K562 (cell line): Measurements from ENCODE around the gene MILR1. TPM values are rescaled to one million over a fixed set of nuclear protein-coding genes. Genes with fewer than 3 reads are reported as not detected.

ENCODE experiments used
- ATAC-seq: fragments of 200-7000 bp; cut with Tn5 transposase; 3 replicates; pipeline ENCODE4 v1.9.1; 2020; ENCODE audit warnings: moderate library complexity
- BruUV-seq: library from RNA; stranded (reverse); fragments of 400-500 nt; replicated peaks from 2 replicates; lab custom pipeline; 2021; lab: Mats Ljungman, UMichigan
- CTCF ChIA-PET: fragments of 300-600 bp; formaldehyde crosslinking; extraction: SDS; loops from one replicate; lab custom pipeline; 2021; ENCODE audit warnings: low intra/inter-chr PET ratio; lab: Yijun Ruan, JAX
- POLR2A ChIA-PET: fragments of 300-600, 350-650 bp; sonication (Branson Sonifier 250); formaldehyde crosslinking; extraction: SDS; loops from one replicate; lab custom pipeline; 2021; ENCODE audit warnings: antibody characterized with exemption, inconsistent platforms; lab: Yijun Ruan, JAX
- DNase-seq, 4 experiments: peaks; one replicate each; pipeline versions ENCODE4 v3.0.0 to v3.0.0-alpha.2; 2011 to 2018; ENCODE audit warnings: low spot score in 3 of 4, mixed read lengths in 3 of 4; ENCODE audit errors: extremely low read depth in 1 of 4
- FAIRE-seq: peaks from 2 replicates; lab custom pipeline; 2011; peaks lifted over from hg19 to GRCh38; lab: Jason Lieb, UNC
- H2AFZ ChIP-seq: 2 replicates; pipeline ENCODE4 v1.6.0; 2011; ENCODE audit warnings: low read depth, low read length, control low read depth, inconsistent platforms
- H3K27ac ChIP-seq: fragments of 200-600 bp; 3 replicates; pipeline ENCODE4 v1.8.0; 2011; ENCODE audit warnings: low read depth, mild to moderate bottlenecking, control low read depth, inconsistent platforms, low read length, moderate library complexity, mixed read lengths; ENCODE audit errors: extremely low read depth
- H3K27me3 ChIP-seq, 2 experiments: fragments of 300-600 bp in 1 of 2; 2 replicates in 1 of 2; 3 replicates in 1 of 2; pipeline versions ENCODE4 v1.6.0 to v1.8.0; 2011; ENCODE audit warnings: inconsistent platforms in 2 of 2, low read length in 2 of 2, mild to moderate bottlenecking in 1 of 2, mixed read lengths in 1 of 2, moderate library complexity in 1 of 2; ENCODE audit not compliant: control insufficient read depth in 2 of 2, insufficient read depth in 2 of 2
- H3K36me3 ChIP-seq: fragments of 300-600 bp; 3 replicates; pipeline ENCODE4 v1.8.0; 2011; ENCODE audit warnings: mild to moderate bottlenecking, low read length, inconsistent platforms; ENCODE audit not compliant: control insufficient read depth, insufficient read depth
- H3K4me1 ChIP-seq, 2 experiments: fragments of 200-600 bp in 1 of 2; replicated peaks in 1 of 2; 2 replicates in 1 of 2; 3 replicates in 1 of 2; pipeline versions ENCODE4 v1.5.1 to v1.8.0; 2011; ENCODE audit warnings: inconsistent platforms in 2 of 2, low read length in 2 of 2, mild to moderate bottlenecking in 1 of 2, mixed read lengths in 1 of 2, moderate library complexity in 1 of 2; ENCODE audit not compliant: control insufficient read depth in 2 of 2, insufficient read depth in 2 of 2
- H3K4me2 ChIP-seq: 2 replicates; pipeline ENCODE4 v1.6.1; 2011; ENCODE audit warnings: low read length, control low read depth, inconsistent platforms, mixed read lengths; ENCODE audit not compliant: insufficient read depth
- H3K4me3 ChIP-seq: fragments of 200-600 bp; sonication (generic), shearing (Covaris generic); 2 replicates; pipeline ENCODE4 v1.5.1; 2016; ENCODE audit warnings: control low read depth, inconsistent platforms
- H3K79me2 ChIP-seq: fragments of 200-600 bp; 3 replicates; pipeline ENCODE4 v1.8.0; 2011; ENCODE audit warnings: low read length, inconsistent platforms; ENCODE audit not compliant: control insufficient read depth, insufficient read depth
- H3K9ac ChIP-seq, 2 experiments: 2 replicates each; pipeline versions ENCODE4 v1.6.0 to v1.6.1; 2011; ENCODE audit warnings: low read depth in 2 of 2, low read length in 2 of 2, control low read depth in 1 of 2, inconsistent platforms in 1 of 2, mild to moderate bottlenecking in 1 of 2, mixed read lengths in 1 of 2; ENCODE audit not compliant: insufficient read depth in 1 of 2
- H3K9me1 ChIP-seq: one replicate; pipeline ENCODE4 v1.6.0; 2011; ENCODE audit warnings: inconsistent platforms, mild to moderate bottlenecking, low read length, moderate library complexity; ENCODE audit not compliant: control insufficient read depth, insufficient read depth
- H3K9me3 ChIP-seq: replicated peaks from 2 replicates; pipeline ENCODE4 v1.5.1; 2011; ENCODE audit warnings: low read depth, low read length, inconsistent platforms; ENCODE audit not compliant: control insufficient read depth, insufficient read depth
- H4K20me1 ChIP-seq: replicated peaks from 2 replicates; pipeline ENCODE4 v1.6.1; 2011; ENCODE audit warnings: low read length, inconsistent platforms, mixed read lengths; ENCODE audit not compliant: control insufficient read depth, insufficient read depth
- ETV6 ChIP-seq, 3 experiments: fragments of 150-350 bp in 1 of 3; sonication (generic) in 1 of 3; formaldehyde crosslinking in 1 of 3; IDR thresholded peaks; 2 replicates each; pipeline versions ENCODE4 v1.6.1 to v1.8.0; 2014 to 2022; ENCODE audit warnings: borderline replicate concordance in 2 of 3, low read depth in 2 of 3, antibody characterized with exemption in 1 of 3, low read length in 1 of 3, mild to moderate bottlenecking in 1 of 3, missing genetic modification reagents in 1 of 3
- GATAD2A ChIP-seq: fragments of 450-650 bp; IDR thresholded peaks from 2 replicates; pipeline ENCODE4 v1.6.1; 2017
- NR2C2 ChIP-seq, 2 experiments: fragments of 200-800 bp in 1 of 2; sonication (Bioruptor generic) in 1 of 2; sonication (generic) in 1 of 2; formaldehyde crosslinking in 1 of 2; IDR thresholded peaks; 2 replicates each; pipeline versions ENCODE4 v1.6.1 to v1.8.0; 2016 to 2022; ENCODE audit warnings: mild to moderate bottlenecking in 1 of 2, missing compliant biosample characterization in 1 of 2, missing genetic modification characterization in 1 of 2, missing genetic modification reagents in 1 of 2
- SMAD3 ChIP-seq: fragments of 450-650 bp; formaldehyde crosslinking; conservative IDR thresholded peaks from 2 replicates; pipeline ENCODE4 v1.4.0; 2020; ENCODE audit warnings: mild to moderate bottlenecking
- ZNF239 ChIP-seq: fragments of 250-450 bp; sonication (Bioruptor Pico); IDR thresholded peaks from 2 replicates; pipeline ENCODE4 v1.4.0; 2020; ENCODE audit warnings: mild to moderate bottlenecking
- ZNF589 ChIP-seq: fragments of 200-800 bp; sonication (Bioruptor generic); IDR thresholded peaks from 2 replicates; pipeline ENCODE4 v1.6.1; 2016; ENCODE audit warnings: low read depth, missing genetic modification characterization, missing compliant biosample characterization
- WGBS: fragments of 100-300 bp; shearing (Covaris generic); methylation state at CpG from one replicate; pipeline ENCODE4 v1.1.6; 2016; ENCODE audit warnings: low coverage, mixed read lengths; ENCODE audit not compliant: insufficient coverage; ENCODE audit errors: missing lambda C conversion rate; 5-methylcytosine and 5-hydroxymethylcytosine counted together
- in situ Hi-C: fragments of 300-500 bp; cut with MboI; formaldehyde crosslinking; loops from 4 replicates; pipeline ENCODE4 v1.15.0; 2018; ENCODE audit warnings: inconsistent platforms, mixed read lengths
- intact Hi-C: fragments of 100-400 bp; cut with micrococcal nuclease; formaldehyde crosslinking; loops from 2 replicates; pipeline ENCODE4 v1.14.2; 2022
- polyA plus RNA-seq, 8 experiments: library from polyadenylated mRNA; depleted of rRNA in 4 of 8; stranded (reverse) in 5 of 8; unstranded in 3 of 8; fragments of >200 nt; fragmentation: Nextera tagmentation in 2 of 8; fragmentation: Illumina TruSeq in 1 of 8; extraction: Ambion mirVana in 2 of 8; extraction: Trizol in 1 of 8; gene quantifications; 2 replicates each; pipeline versions ENCODE4 v1.2.1 to v1.2.3, GENCODE V29; 2011 to 2014; ENCODE audit warnings: inconsistent platforms in 1 of 8, missing spikeins in 1 of 8
- total RNA-seq, 7 experiments: library from RNA; depleted of rRNA in 6 of 7; stranded (reverse); fragments of >200 nt in 6 of 7; fragmentation: Illumina TruSeq in 2 of 7; extraction: Trizol in 2 of 7; gene quantifications; 2 replicates each; pipeline versions ENCODE4 v1.2.1 to v1.2.3, GENCODE V29; 2011 to 2021; ENCODE audit warnings: low replicate concordance in 1 of 7
- TF ChIP-seq, protein P1 (sequence below): sonication (generic); formaldehyde crosslinking; IDR thresholded peaks from 2 replicates; pipeline ENCODE4 v1.5.0; 2020; ENCODE audit warnings: missing genetic modification reagents
- TF ChIP-seq, protein P2 (sequence below): fragments of 250-450 bp; sonication (Bioruptor Pico); IDR thresholded peaks from 2 replicates; pipeline ENCODE4 v1.8.0; 2022; ENCODE audit warnings: inconsistent platforms, mild to moderate bottlenecking, moderate library complexity, borderline replicate concordance
- TF ChIP-seq, protein P3 (sequence below): fragments of 250-450 bp; sonication (Bioruptor Pico); IDR thresholded peaks from 2 replicates; pipeline ENCODE4 v1.5.0; 2021
- TF ChIP-seq, protein P4 (sequence below): sonication (generic); formaldehyde crosslinking; IDR thresholded peaks from 2 replicates; pipeline ENCODE4 v1.8.1; 2023; ENCODE audit warnings: mild to moderate bottlenecking, missing genetic modification reagents
- TF ChIP-seq, protein P5 (sequence below), 2 experiments: fragments of 450-650 bp in 1 of 2; IDR thresholded peaks; 2 replicates each; pipeline ENCODE4 v1.6.1; 2011 to 2017; ENCODE audit warnings: low read depth in 2 of 2, antibody characterized with exemption in 1 of 2, borderline replicate concordance in 1 of 2, low read length in 1 of 2, mild to moderate bottlenecking in 1 of 2, mixed read lengths in 1 of 2; ENCODE audit not compliant: control insufficient read depth in 1 of 2

The MILR1 gene
- total and polyA plus RNA-seq, 9 of the 15 experiments (the other 6 are each of a cell fraction or from before 2014, with no cell fraction given) = 3.8 to 14.1 (median 7.1) TPM

DNA sequence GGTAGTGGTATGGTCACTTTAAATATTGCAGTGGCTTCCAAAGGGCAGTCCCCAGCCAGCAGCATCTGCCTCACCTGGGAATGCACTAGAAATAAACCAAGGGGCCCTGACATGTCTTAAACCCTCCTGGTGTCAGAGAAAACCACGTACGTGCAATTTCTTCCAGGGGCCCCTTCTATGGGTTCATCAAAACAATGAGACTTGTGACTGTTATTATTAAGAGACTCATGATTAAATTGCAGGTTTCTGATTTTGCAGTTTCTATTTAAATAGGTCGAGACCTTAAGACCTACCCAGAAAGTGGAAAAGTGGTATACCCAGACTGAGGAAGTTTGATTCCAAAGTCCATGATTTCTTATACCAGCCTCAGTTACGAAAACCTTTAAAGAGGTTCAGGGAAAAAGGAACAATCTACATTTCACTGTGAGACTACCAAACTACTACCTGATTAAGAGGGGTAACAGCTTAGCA, 48.7 kb downstream of the MILR1 start:
- no peaks in the 10 kb centered on the region for H3K27me3 ChIP-seq
- H3K4me1 ChIP-seq = peaks cover 4 to 10% of the 10 kb centered on the region in 2 experiments; a peak in 3 of 5 replicates
- WGBS = 17% methylated on average over 4 of the region's 4 CpGs
- intact Hi-C loops = loop anchor here (1.0 to 2.0 kb wide), 3 partner anchors 77 to 152 kb away; no protein-coding TSS in a partner anchor
- no TSS peak for BruUV-seq
- no peak overlapping the region for H2AFZ ChIP-seq
- in situ Hi-C loops = no loop called here
- H3K27ac ChIP-seq = peak overlapping the region; percentile 90
- H3K4me3 ChIP-seq = peak overlapping the region; percentile 69
- H3K36me3 ChIP-seq = peaks cover 71% of the 10 kb centered on the region
- DNase-seq = no peak
- H3K9me3 ChIP-seq = no peaks in the 10 kb centered on the region
- H3K9ac ChIP-seq = peak overlapping the region; percentile 81 to 88; a peak in 3 of 4 replicates
- no peak for FAIRE-seq
- ChIA-PET POLR2A (interaction anchor here (0.6 to 6.8 kb wide), 20 partner anchors 8 to 720 kb away, joined by 3 to 114 read pairs (median 4); partner anchors contain the start of genes CEP95 and DDX5), CTCF (interaction anchor here (1.2 to 2.3 kb wide), 4 partner anchors 76 to 191 kb away, joined by 4 to 10 read pairs (median 8); no protein-coding TSS in a partner anchor)
- H3K4me2 ChIP-seq = peak overlapping the region; percentile 85
- no peaks in the 10 kb centered on the region for H3K9me1 ChIP-seq
- H3K79me2 ChIP-seq = peaks cover 69% of the 10 kb centered on the region
- ATAC-seq = peak; percentile 0
- peaks cover 8% of the 10 kb centered on the region; the same call in 1 of the 2 replicates for H4K20me1 ChIP-seq
- TF ChIP-seq ZNF239 (CRISPR knock-in tag) (no peak), ETV6 (IDR thresholded peaks at IDR 0.05; ENCODE audit: borderline replicate concordance in 1 of 2, low read depth in 2 of 2, low read length in 1 of 2) (0 out of 4 replicates have a peak, but pooled peaks of 1 of the 2 experiments have one; percentile 12), ETV6 (CRISPR knock-in tag; IDR thresholded peaks at IDR 0.05; ENCODE audit: borderline replicate concordance) (no peak), GATAD2A (no peak), NR2C2 (CRISPR knock-in tag; IDR thresholded peaks at IDR 0.05) (no peak), NR2C2 (tag; IDR thresholded peaks at IDR 0.05) (0 out of 2 replicates have a peak, but pooled peaks have one; percentile 36), ZNF589 (CRISPR knock-in tag) (peak; percentile 11; the same call in 1 of the 2 replicates), SMAD3 (CRISPR knock-in tag) (peak; percentile 81)
- TF ChIP-seq, protein P1, sequence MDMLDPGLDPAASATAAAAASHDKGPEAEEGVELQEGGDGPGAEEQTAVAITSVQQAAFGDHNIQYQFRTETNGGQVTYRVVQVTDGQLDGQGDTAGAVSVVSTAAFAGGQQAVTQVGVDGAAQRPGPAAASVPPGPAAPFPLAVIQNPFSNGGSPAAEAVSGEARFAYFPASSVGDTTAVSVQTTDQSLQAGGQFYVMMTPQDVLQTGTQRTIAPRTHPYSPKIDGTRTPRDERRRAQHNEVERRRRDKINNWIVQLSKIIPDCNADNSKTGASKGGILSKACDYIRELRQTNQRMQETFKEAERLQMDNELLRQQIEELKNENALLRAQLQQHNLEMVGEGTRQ = no peak
- TF ChIP-seq, protein P2, sequence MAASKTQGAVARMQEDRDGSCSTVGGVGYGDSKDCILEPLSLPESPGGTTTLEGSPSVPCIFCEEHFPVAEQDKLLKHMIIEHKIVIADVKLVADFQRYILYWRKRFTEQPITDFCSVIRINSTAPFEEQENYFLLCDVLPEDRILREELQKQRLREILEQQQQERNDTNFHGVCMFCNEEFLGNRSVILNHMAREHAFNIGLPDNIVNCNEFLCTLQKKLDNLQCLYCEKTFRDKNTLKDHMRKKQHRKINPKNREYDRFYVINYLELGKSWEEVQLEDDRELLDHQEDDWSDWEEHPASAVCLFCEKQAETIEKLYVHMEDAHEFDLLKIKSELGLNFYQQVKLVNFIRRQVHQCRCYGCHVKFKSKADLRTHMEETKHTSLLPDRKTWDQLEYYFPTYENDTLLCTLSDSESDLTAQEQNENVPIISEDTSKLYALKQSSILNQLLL (CRISPR knock-in tag) = no peak
- TF ChIP-seq, protein P3, sequence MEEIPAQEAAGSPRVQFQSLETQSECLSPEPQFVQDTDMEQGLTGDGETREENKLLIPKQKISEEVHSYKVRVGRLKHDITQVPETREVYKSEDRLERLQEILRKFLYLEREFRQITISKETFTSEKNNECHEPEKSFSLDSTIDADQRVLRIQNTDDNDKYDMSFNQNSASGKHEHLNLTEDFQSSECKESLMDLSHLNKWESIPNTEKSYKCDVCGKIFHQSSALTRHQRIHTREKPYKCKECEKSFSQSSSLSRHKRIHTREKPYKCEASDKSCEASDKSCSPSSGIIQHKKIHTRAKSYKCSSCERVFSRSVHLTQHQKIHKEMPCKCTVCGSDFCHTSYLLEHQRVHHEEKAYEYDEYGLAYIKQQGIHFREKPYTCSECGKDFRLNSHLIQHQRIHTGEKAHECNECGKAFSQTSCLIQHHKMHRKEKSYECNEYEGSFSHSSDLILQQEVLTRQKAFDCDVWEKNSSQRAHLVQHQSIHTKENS (CRISPR knock-in tag) = no peak
- TF ChIP-seq, protein P4, sequence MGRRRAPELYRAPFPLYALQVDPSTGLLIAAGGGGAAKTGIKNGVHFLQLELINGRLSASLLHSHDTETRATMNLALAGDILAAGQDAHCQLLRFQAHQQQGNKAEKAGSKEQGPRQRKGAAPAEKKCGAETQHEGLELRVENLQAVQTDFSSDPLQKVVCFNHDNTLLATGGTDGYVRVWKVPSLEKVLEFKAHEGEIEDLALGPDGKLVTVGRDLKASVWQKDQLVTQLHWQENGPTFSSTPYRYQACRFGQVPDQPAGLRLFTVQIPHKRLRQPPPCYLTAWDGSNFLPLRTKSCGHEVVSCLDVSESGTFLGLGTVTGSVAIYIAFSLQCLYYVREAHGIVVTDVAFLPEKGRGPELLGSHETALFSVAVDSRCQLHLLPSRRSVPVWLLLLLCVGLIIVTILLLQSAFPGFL (CRISPR knock-in tag) = peak; percentile 9; the same call in 1 of the 2 replicates
- TF ChIP-seq, protein P5, sequence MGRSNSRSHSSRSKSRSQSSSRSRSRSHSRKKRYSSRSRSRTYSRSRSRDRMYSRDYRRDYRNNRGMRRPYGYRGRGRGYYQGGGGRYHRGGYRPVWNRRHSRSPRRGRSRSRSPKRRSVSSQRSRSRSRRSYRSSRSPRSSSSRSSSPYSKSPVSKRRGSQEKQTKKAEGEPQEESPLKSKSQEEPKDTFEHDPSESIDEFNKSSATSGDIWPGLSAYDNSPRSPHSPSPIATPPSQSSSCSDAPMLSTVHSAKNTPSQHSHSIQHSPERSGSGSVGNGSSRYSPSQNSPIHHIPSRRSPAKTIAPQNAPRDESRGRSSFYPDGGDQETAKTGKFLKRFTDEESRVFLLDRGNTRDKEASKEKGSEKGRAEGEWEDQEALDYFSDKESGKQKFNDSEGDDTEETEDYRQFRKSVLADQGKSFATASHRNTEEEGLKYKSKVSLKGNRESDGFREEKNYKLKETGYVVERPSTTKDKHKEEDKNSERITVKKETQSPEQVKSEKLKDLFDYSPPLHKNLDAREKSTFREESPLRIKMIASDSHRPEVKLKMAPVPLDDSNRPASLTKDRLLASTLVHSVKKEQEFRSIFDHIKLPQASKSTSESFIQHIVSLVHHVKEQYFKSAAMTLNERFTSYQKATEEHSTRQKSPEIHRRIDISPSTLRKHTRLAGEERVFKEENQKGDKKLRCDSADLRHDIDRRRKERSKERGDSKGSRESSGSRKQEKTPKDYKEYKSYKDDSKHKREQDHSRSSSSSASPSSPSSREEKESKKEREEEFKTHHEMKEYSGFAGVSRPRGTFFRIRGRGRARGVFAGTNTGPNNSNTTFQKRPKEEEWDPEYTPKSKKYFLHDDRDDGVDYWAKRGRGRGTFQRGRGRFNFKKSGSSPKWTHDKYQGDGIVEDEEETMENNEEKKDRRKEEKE (IDR thresholded peaks at IDR 0.05; ENCODE audit: borderline replicate concordance in 1 of 2, control insufficient read depth in 1 of 2, low read depth in 2 of 2, low read length in 1 of 2) = 0 out of 4 replicates have a peak, but pooled peaks of 1 of the 2 experiments have one; percentile 41
